CD4-positive, alpha-beta T cell treated with Interleukin-17A for 1 hour (primary cell): ENCODE measurements around the gene SELENOW.
"Not testable (repeated sequence)": the region's sequence is repeated elsewhere in the genome, so short reads cannot be mapped to it uniquely, and the experiment has no call there.

Source experiments
- DNase-seq: peaks from one replicate; pipeline ENCODE4 v3.0.0-alpha.2; 2020

Gene SELENOW

DNA sequence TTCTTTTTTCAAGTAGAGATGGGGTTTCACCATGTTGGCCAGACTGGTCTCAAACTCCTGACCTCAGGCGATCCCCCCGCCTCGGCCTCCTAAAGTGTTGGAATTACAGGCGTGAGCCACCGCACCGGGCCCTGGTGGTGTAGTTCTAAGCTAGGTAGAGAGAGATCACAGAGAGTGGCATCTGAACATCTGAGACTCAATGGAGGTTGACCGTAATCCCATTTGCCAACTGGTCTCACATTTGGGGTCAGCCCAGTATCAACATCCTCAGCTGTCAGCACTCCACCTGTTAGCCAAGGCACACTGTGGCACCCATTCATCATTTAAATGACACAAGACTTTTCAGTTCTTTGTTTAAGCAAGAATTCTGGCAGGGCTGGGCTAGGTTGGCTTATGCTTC lies 8.1 kb downstream of the SELENOW start:
- no peak for DNase-seq

DNA sequence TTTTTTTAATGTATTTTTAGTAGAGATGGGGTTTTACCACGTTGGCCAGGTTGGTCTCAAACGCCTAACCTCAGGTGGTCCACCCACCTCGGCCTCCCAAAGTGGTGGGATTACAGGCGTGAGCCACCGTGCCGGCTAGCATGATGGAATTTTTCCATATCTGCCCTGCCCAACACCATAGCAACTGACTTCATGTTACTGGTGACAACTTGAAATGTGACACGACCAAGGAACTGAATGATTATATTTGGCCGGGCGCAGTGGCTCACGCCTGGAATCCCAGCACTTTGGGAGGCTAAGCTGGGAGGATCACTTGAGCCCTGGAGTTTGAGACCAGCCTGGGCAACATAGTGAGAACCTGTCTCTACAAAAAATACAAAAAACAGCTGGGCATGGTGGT lies 8.8 kb downstream of the SELENOW start:
- DNase-seq = not testable (repeated sequence)

- not testable (repeated sequence) for DNase-seq
Observed at GRCh38 chr19:47789811-47790210, 11.3 kb downstream of the SELENOW start.

GRCh38 chr19:47790398-47790814 lies 11.9 kb downstream of the SELENOW start:
- DNase-seq = peak; percentile 76

DNA sequence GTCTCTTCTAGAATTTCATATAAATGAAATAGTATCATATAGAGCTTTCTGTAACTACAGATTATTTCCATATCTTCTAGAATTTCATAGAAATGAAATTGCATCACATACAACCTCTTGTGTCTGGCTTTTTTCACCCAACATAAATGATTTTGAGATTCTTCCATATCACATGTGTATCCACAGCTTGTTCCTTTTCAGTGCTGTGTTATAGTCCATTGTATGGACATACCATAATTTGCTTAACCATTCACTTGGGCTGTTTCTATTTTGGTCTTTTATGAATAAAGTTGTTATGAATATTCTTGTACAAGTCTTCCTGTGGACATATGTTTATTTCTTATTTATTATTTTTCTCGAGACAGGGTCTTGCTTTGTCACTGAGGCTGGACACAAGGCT lies 14.1 kb downstream of the SELENOW start:
- no peak for DNase-seq

- DNase-seq = no peak
Observed at GRCh38 chr19:47794526-47794925, 16.0 kb downstream of the SELENOW start.

- no peak for DNase-seq
Observed at GRCh38 chr19:47796785-47797184, 18.3 kb downstream of the SELENOW start.

GRCh38 chr19:47797996-47798903 lies 19.7 kb downstream of the SELENOW start:
- no peak for DNase-seq

DNA sequence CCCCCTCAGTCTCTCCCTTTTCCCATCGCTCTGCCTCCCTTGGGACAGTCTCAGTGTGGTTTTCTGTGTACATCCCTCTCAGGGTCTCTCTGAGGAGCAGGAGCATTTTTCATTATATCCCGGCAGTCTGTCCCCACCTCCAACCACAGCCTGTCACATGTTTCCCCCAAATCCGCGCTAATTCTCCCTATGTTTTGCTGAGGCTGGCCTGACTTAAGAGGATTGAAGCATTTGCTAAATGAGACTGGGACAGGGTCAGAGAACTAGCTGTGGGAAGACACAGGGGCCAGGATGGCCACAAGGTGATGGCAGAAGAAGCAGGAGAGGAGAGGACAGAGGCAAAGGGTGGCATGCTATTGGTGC lies 20.4 kb downstream of the SELENOW start:
- DNase-seq = no peak

- DNase-seq = no peak
Observed at GRCh38 chr19:47801270-47801669, 22.8 kb downstream of the SELENOW start.

DNA sequence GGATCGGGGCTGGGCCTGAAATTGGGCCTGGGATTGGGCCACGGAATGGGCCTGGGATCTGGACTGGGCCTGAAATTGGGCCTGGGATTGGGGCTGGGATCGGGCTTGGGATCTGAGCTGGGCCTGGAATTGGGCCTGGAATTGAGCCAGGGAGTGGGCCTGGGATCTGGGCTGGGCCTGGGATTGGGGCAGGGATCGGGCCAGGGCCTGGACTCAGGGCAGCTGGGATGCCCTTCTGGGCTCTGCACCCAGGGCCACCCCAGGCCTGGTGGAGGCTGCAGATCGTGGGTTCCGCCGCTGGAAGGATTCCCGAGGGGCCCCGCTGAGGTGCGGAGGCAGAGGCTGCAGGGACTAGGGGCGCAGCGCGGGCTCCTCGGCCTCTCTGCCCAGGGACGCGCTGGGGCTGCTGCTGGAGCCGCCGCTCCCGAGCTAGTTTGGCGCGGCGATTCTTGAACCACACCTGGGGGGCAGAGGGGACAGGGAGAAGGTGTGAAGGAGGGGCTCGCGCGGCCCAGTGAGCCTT lies 24.1 kb downstream of the SELENOW start:
- no peak for DNase-seq

DNA sequence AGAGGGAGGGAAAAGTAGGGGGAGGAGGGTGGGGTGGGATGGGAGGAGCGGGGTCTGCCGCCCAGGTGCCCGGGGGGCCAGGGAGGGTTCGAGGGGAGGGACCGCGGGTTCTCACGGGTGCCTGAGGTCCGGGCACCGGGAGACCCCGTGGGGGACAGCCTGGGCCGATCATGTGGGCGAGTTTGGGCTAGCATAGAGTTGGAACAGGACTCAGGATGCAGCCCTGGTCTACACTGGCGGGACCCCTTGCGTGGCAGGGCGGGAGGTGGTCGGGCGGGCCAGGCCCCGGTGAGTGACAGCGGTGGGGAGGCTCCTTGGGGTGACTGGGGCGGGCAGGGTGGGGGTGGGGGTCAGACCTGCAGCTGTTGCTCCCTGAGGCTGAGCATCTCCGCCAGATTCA lies 24.6 kb downstream of the SELENOW start:
- DNase-seq = not testable (repeated sequence)

DNA sequence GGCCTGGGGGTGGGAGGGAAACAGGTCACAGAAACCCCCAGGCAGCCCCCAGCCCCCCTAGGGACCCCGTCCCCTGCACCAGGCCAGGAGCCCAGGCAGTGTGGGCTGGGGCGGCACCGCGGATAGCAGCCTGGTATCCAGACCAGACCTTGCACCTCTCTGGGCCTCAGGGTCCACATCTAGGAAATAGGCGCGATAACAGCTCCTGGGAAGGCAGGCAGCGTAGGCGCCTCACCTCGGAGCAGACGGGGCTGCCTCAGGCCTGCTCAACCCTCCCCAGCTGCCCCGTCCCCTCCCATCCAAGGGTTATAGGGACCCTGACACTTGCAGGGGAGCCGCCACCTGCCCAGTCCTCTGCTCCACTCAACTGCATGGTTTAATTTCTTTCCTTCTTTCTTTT lies 25.2 kb downstream of the SELENOW start:
- not testable (repeated sequence) for DNase-seq

DNA sequence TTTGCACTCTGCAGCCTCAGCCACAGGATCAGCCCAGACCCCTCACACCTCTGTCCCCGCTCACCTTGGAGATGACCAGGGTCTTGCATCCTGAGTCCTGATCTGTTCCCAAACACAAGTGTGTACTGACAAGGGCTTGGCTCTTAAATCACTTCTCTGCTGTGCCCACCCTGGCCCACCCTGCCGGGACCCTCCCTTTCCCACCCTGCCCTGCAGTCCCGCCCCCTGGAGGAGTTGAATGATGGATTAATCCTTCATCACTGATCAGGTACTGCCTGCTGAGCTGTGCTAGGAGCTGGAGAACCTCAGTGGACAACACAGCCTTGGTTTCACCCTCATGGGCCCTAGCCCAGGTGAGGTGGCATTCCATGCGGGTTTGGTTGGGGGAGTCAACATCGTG lies 25.9 kb downstream of the SELENOW start, which contains the start of gene TPRX1:
Gene TPRX1 (minus strand): TSS at position 101 of the 400 bp plus-strand sequence. CDS start 12 bp downstream, at position 89.
- not testable (repeated sequence) for DNase-seq

- no peak for DNase-seq
Observed at GRCh38 chr19:47805313-47805712, 26.8 kb downstream of the SELENOW start.

GRCh38 chr19:47806435-47806834 lies 27.9 kb downstream of the SELENOW start:
- no peak for DNase-seq

GRCh38 chr19:47813304-47813994 lies 34.9 kb downstream of the SELENOW start:
- peak; percentile 65 for DNase-seq

DNA sequence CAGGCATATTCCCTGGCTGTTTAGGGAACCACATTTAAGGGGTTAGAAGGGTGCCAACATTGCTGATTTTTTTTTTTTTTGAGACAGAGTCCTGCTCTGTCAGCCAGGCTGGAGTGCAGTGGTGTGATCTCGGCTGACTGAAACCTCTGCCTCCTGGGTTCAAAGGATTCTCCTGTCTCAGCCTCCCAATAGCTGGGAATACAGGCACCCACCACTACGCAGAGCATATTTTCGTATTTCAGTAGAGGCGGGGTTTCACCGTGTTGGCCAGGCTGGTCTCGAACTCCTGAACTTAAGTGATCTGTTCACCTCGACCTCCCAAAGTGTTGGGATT lies 35.5 kb downstream of the SELENOW start:
- no peak for DNase-seq

- not testable (repeated sequence) for DNase-seq
Observed at GRCh38 chr19:47816270-47816669, 37.8 kb downstream of the SELENOW start.

- DNase-seq = not testable (repeated sequence)
Observed at GRCh38 chr19:47818221-47818620, 39.7 kb downstream of the SELENOW start.

DNA sequence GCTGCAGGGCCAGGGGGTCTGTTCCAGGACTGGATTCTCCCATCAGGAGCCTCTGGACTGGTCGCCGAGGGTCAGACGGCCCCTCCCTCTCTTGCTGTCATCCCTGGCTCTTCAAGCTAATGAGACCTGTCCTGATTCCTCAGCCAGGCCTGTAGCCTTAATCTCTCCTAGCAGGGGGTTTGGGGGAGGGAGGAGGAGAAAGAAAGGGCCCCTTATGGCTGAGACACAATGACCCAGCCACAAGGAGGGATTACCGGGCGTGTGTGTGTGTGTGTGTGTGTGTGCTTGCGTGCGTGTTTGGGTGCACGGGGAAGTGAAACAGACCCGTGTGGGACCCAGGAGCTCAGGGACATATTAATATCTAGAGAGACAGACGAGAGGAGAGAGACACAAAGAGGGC lies 41.4 kb downstream of the SELENOW start:
- DNase-seq = no peak

DNA sequence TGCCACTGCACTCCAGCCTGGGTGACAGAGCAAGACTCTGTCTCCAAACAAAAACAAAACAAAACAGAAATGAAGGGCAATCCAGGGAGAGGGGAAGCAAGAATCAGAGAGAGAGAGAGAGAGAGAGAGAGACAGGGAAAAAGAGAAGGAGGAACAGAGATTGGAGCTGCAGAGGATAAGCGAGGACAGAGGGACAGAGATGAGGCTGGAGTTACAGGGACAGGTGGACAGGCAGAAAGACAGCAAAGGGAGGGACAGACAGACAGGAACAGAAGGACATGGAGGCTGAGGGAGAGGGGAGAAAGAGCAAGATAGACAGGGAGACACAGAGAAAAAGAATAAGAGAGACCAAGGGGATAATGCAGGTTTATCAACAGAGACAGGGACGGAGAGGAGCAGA lies 41.9 kb downstream of the SELENOW start:
- no peak for DNase-seq

GRCh38 chr19:47821460-47822020 lies 43.0 kb downstream of the SELENOW start, which contains the start of gene CRX:
TSS of gene CRX (plus strand) at chr19:47821937. CDS start at chr19:47834444, 12,507 bp downstream.
- DNase-seq = no peak
